ENCODE data around the gene CORO2B. TPM values are rescaled to one million over a fixed set of nuclear protein-coding genes. Genes with fewer than 3 reads are reported as not detected.
"Not testable (repeated sequence)": the region's sequence is repeated elsewhere in the genome, so short reads cannot be mapped to it uniquely, and the experiment has no call there.

Gene CORO2B
- total RNA-seq, 1 experiment from 2014 or later = not detected

GRCh38 chr15:68751622-68752021 lies 172.8 kb downstream of the CORO2B start:
- DNase-seq (ENCODE audit: extremely low read depth, low read depth) = no peak

- DNase-seq (ENCODE audit: extremely low read depth, low read depth) = no peak
Measured at GRCh38 chr15:68755731-68756130, 176.9 kb downstream of the CORO2B start.

GRCh38 chr15:68759982-68760579 lies 181.3 kb downstream of the CORO2B start:
- not testable (repeated sequence) for DNase-seq (ENCODE audit: extremely low read depth, low read depth)

- DNase-seq (ENCODE audit: extremely low read depth, low read depth) = no peak
Measured at GRCh38 chr15:68763063-68763462, 184.3 kb downstream of the CORO2B start.

- no peak for DNase-seq (ENCODE audit: extremely low read depth, low read depth)
Measured at GRCh38 chr15:68764090-68764489, 185.3 kb downstream of the CORO2B start.

- no peak for DNase-seq (ENCODE audit: extremely low read depth, low read depth)
Measured at GRCh38 chr15:68765602-68766368, 187.0 kb downstream of the CORO2B start.

- no peak for DNase-seq (ENCODE audit: extremely low read depth, low read depth)
Measured at GRCh38 chr15:68767833-68768232, 189.0 kb downstream of the CORO2B start.

GRCh38 chr15:68768321-68768720 lies 189.5 kb downstream of the CORO2B start:
- peak; percentile 38 for DNase-seq (ENCODE audit: extremely low read depth, low read depth)

GRCh38 chr15:68769702-68770101 lies 190.9 kb downstream of the CORO2B start:
- no peak for DNase-seq (ENCODE audit: extremely low read depth, low read depth)

- no peak for DNase-seq (ENCODE audit: extremely low read depth, low read depth)
Measured at GRCh38 chr15:68770216-68770615, 191.4 kb downstream of the CORO2B start.

- DNase-seq (ENCODE audit: extremely low read depth, low read depth) = no peak
Measured at GRCh38 chr15:68773036-68773435, 194.2 kb downstream of the CORO2B start.

- no peak for DNase-seq (ENCODE audit: extremely low read depth, low read depth)
Measured at GRCh38 chr15:68774120-68774519, 195.3 kb downstream of the CORO2B start.

- DNase-seq (ENCODE audit: extremely low read depth, low read depth) = no peak
Measured at GRCh38 chr15:68774521-68775235, 195.9 kb downstream of the CORO2B start.

- DNase-seq (ENCODE audit: extremely low read depth, low read depth) = no peak
Measured at GRCh38 chr15:68775236-68775577, 196.4 kb downstream of the CORO2B start.

GRCh38 chr15:68775671-68776476 lies 197.1 kb downstream of the CORO2B start:
- no peak for DNase-seq (ENCODE audit: extremely low read depth, low read depth)

- DNase-seq (ENCODE audit: extremely low read depth, low read depth) = no peak
Measured at GRCh38 chr15:68776477-68777270, 197.9 kb downstream of the CORO2B start.
